ENCODE results near the gene USP25. TPM values are rescaled to one million over a fixed set of nuclear protein-coding genes. Genes with fewer than 3 reads are reported as not detected.
"Not testable (repeated sequence)": the region's sequence is repeated elsewhere in the genome, so short reads cannot be mapped to it uniquely, and the experiment has no call there.

USP25 gene
- total RNA-seq, 4 donors from 2014 or later, result 42.4 to 67.4 (median 49.8) TPM

- Histone ChIP-seq H3K27me3 (no peaks in the 10 kb centered on the region), H3K4me3 (replicated peaks in 1 of 3) (peak overlapping the region; percentile 21 to 65 (median 65)), H3K4me1 (peaks cover 8 to 29% of the 10 kb centered on the region in 2 donors), H3K36me3 (no peaks in the 10 kb centered on the region), H3K9me3 (no peaks in the 10 kb centered on the region), H3K27ac (peak overlapping the region; percentile 82 to 96 (median 95))
- intact Hi-C loops (cut with DNase I), result no loop called here
- peak; percentile 31 to 32 for DNase-seq
- TF ChIP-seq POLR2A (IDR thresholded peaks at IDR 0.05) (no peak), CTCF (IDR thresholded peaks at IDR 0.05) (no peak)
- 1 to 2% methylated on average over 22 to 29 of the region's 30 CpGs for WGBS, 2 donors
Observed at GRCh38 chr21:15730484-15731242, 881 bp downstream of the USP25 start.

GRCh38 chr21:15731243-15731613 lies 1.4 kb downstream of the USP25 start:
- intact Hi-C loops (cut with DNase I), result no loop called here
- 21 to 28% methylated on average over 4 of the region's 4 CpGs for WGBS, 2 donors
- Histone ChIP-seq H3K27ac (peak overlapping the region in 2 of 3 donors; percentile 82 to 96), H3K27me3 (no peaks in the 10 kb centered on the region), H3K36me3 (no peaks in the 10 kb centered on the region), H3K9me3 (no peaks in the 10 kb centered on the region), H3K4me1 (peaks cover 8 to 29% of the 10 kb centered on the region in 2 donors), H3K4me3 (replicated peaks in 1 of 3) (peak overlapping the region in 2 of 3 donors; percentile 21 to 65)
- DNase-seq, result no peak
- TF ChIP-seq CTCF (IDR thresholded peaks at IDR 0.05) (no peak), POLR2A (IDR thresholded peaks at IDR 0.05) (no peak)

GRCh38 chr21:15732290-15732995 lies 2.7 kb downstream of the USP25 start:
- no peaks in the 10 kb centered on the region for H3K36me3 ChIP-seq
- WGBS, 2 donors, result 50 to 56% methylated on average over 6 of the region's 6 CpGs
- peaks cover 8 to 29% of the 10 kb centered on the region in 2 donors for H3K4me1 ChIP-seq
- H3K27me3 ChIP-seq, result no peaks in the 10 kb centered on the region
- TF ChIP-seq POLR2A (IDR thresholded peaks at IDR 0.05), result no peak
- H3K27ac ChIP-seq, result no peak overlapping the region
- H3K4me3 ChIP-seq (replicated peaks in 1 of 3), result no peak overlapping the region
- H3K9me3 ChIP-seq, result no peaks in the 10 kb centered on the region
- intact Hi-C loops (cut with DNase I), result no loop called here
- DNase-seq, result peak; percentile 30 to 32

- no peak overlapping the region for H3K4me3 ChIP-seq (replicated peaks in 1 of 3)
- H3K36me3 ChIP-seq, result no peaks in the 10 kb centered on the region
- peaks cover 8 to 29% of the 10 kb centered on the region in 2 donors for H3K4me1 ChIP-seq
- 8 to 24% methylated on average over 3 of the region's 3 CpGs for WGBS, 2 donors
- TF ChIP-seq CTCF (IDR thresholded peaks at IDR 0.05) (no peak), POLR2A (IDR thresholded peaks at IDR 0.05) (no peak)
- intact Hi-C loops (cut with DNase I), result no loop called here
- H3K27me3 ChIP-seq, result no peaks in the 10 kb centered on the region
- H3K9me3 ChIP-seq, result no peaks in the 10 kb centered on the region
- no peak overlapping the region for H3K27ac ChIP-seq
- DNase-seq, result no peak
Observed at GRCh38 chr21:15732996-15733329, 3.2 kb downstream of the USP25 start.

GRCh38 chr21:15735409-15735808 lies 5.6 kb downstream of the USP25 start:
- no peak overlapping the region for H3K4me3 ChIP-seq (replicated peaks in 1 of 3)
- 90% methylated on average over 2 of the region's 2 CpGs for WGBS, 2 donors
- intact Hi-C loops (cut with DNase I), result no loop called here
- TF ChIP-seq POLR2A (IDR thresholded peaks at IDR 0.05), result no peak
- TF ChIP-seq CTCF (IDR thresholded peaks at IDR 0.05), result no peak
- H3K9me3 ChIP-seq, result no peaks in the 10 kb centered on the region
- no peaks in the 10 kb centered on the region for H3K36me3 ChIP-seq
- DNase-seq, result no peak
- no peaks in the 10 kb centered on the region for H3K27me3 ChIP-seq
- peaks cover 17 to 38% of the 10 kb centered on the region in 2 donors for H3K4me1 ChIP-seq
- no peak overlapping the region for H3K27ac ChIP-seq

GRCh38 chr21:15735931-15736330 lies 6.1 kb downstream of the USP25 start:
- H3K27ac ChIP-seq; H3K4me3 ChIP-seq (replicated peaks in 1 of 3); H3K27me3 ChIP-seq; DNase-seq; H3K9me3 ChIP-seq; intact Hi-C loops (cut with DNase I); H3K36me3 ChIP-seq: not testable (repeated sequence)
- 70% methylated on average over 4 of the region's 4 CpGs for WGBS, 2 donors
- peaks cover 17 to 38% of the 10 kb centered on the region in 2 donors for H3K4me1 ChIP-seq

- H3K27me3 ChIP-seq; H3K4me3 ChIP-seq (replicated peaks in 1 of 3); intact Hi-C loops (cut with DNase I); H3K27ac ChIP-seq; DNase-seq; H3K36me3 ChIP-seq; H3K9me3 ChIP-seq: not testable (repeated sequence)
- H3K4me1 ChIP-seq, result peaks cover 19 to 27% of the 10 kb centered on the region in 2 donors
- WGBS, 2 donors, result 77 to 78% methylated on average over 10 of the region's 10 CpGs
Observed at GRCh38 chr21:15738779-15739178, 9.0 kb downstream of the USP25 start.
